Gastroesophageal sphincter (tissue), 4 donors: Measurements from ENCODE around the gene FGF5. TPM values are rescaled to one million over a fixed set of nuclear protein-coding genes. Genes with fewer than 3 reads are reported as not detected.

Experiments used
- ATAC-seq: fragments of 150-250 bp; one replicate; pipeline ENCODE4 v1.9.1; 2016; ENCODE audit warnings: mild to moderate bottlenecking, moderate library complexity
- H3K27ac ChIP-seq, 4 donors: fragments of 200-600 bp; sonication (generic) in 3 of 4; 1 replicate in 3 of 4; 2 replicates in 1 of 4; pipeline ENCODE4 v1.5.1; 2016 to 2019
- H3K27me3 ChIP-seq: fragments of 200-600 bp; sonication (generic); one replicate; pipeline ENCODE4 v1.5.1; 2019
- H3K36me3 ChIP-seq, 2 donors: fragments of 200-600 bp; sonication (generic); one replicate each; pipeline ENCODE4 v1.5.1; 2019; ENCODE audit warnings: control low read depth in 1 of 2
- H3K4me1 ChIP-seq, 3 donors: fragments of 200-600 bp; sonication (generic); 1 replicate in 2 of 3; 2 replicates in 1 of 3; pipeline ENCODE4 v1.5.1; 2016 to 2019; ENCODE audit warnings: control low read depth in 2 of 3
- H3K4me3 ChIP-seq, 2 donors: fragments of 200-600 bp; sonication (generic); one replicate each; pipeline ENCODE4 v1.5.1; 2019; ENCODE audit warnings: mild to moderate bottlenecking in 1 of 2, moderate library complexity in 1 of 2
- H3K9me3 ChIP-seq, 3 donors: fragments of 200-600 bp; sonication (generic); one replicate each; pipeline ENCODE4 v1.5.1; 2017 to 2019; ENCODE audit warnings: control low read depth in 2 of 3
- CTCF ChIP-seq, 4 experiments: fragments of 200-600 bp in 2 of 4; fragments of 450-650 bp in 2 of 4; sonication (generic) in 1 of 4; IDR thresholded peaks; one replicate each; pipeline ENCODE4 v1.5.1; 2017 to 2019; ENCODE audit warnings: antibody characterized with exemption in 4 of 4, mild to moderate bottlenecking in 2 of 4, moderate library complexity in 2 of 4
- EP300 ChIP-seq: sonication (generic); formaldehyde crosslinking; IDR thresholded peaks from one replicate; pipeline ENCODE4 v1.6.1; 2017; ENCODE audit warnings: antibody characterized with exemption, mild to moderate bottlenecking
- POLR2A ChIP-seq, 2 donors: fragments of 450-650 bp; IDR thresholded peaks; one replicate each; pipeline ENCODE4 v1.6.1; 2017; ENCODE audit warnings: antibody characterized with exemption in 2 of 2, mild to moderate bottlenecking in 2 of 2, moderate library complexity in 1 of 2
- POLR2AphosphoS5 ChIP-seq: sonication (generic); formaldehyde crosslinking; IDR thresholded peaks from one replicate; pipeline ENCODE4 v1.6.1; 2017; ENCODE audit warnings: antibody characterized with exemption
- WGBS, 2 donors: methylation state at CpG; one replicate each; pipeline ENCODE4 v1.1.5; 2018; ENCODE audit warnings: low coverage in 1 of 2; 5-methylcytosine and 5-hydroxymethylcytosine counted together
- total RNA-seq, 4 donors: library from RNA; depleted of rRNA; stranded (reverse); fragments of >200 nt; gene quantifications; one replicate each; pipeline ENCODE4 v1.1.0, GENCODE V29; 2016

Gene FGF5
- total RNA-seq, 4 donors from 2014 or later = 1.2 to 2.4 (median 2.0) TPM

- Histone ChIP-seq H3K27ac (no peak overlapping the region), H3K4me1 (no peaks in the 10 kb centered on the region), H3K36me3 (no peaks in the 10 kb centered on the region), H3K27me3 (peaks cover 14% of the 10 kb centered on the region), H3K4me3 (no peak overlapping the region), H3K9me3 (no peaks in the 10 kb centered on the region)
- no peak for ATAC-seq
- WGBS, 2 donors = 59 to 61% methylated on average over 4 of the region's 4 CpGs
- no peak for TF ChIP-seq POLR2AphosphoS5
- no peak for TF ChIP-seq EP300
- no peak for TF ChIP-seq POLR2A (IDR thresholded peaks at IDR 0.05)
- no peak for TF ChIP-seq CTCF (IDR thresholded peaks at IDR 0.05)
Observed at GRCh38 chr4:80259012-80259411, 7.5 kb upstream of the FGF5 start.

- H3K27me3 ChIP-seq = peaks cover 22% of the 10 kb centered on the region
- no peaks in the 10 kb centered on the region for H3K36me3 ChIP-seq
- no peak for ATAC-seq
- 88 to 96% methylated on average over 3 of the region's 3 CpGs for WGBS, 2 donors
- TF ChIP-seq POLR2A (IDR thresholded peaks at IDR 0.05) (no peak), EP300 (no peak), POLR2AphosphoS5 (no peak), CTCF (IDR thresholded peaks at IDR 0.05) (no peak)
- H3K4me3 ChIP-seq = no peak overlapping the region
- no peaks in the 10 kb centered on the region for H3K4me1 ChIP-seq
- no peak overlapping the region for H3K27ac ChIP-seq
- no peaks in the 10 kb centered on the region for H3K9me3 ChIP-seq
Observed at GRCh38 chr4:80259817-80260216, 6.6 kb upstream of the FGF5 start.

- peaks cover 42% of the 10 kb centered on the region for H3K27me3 ChIP-seq
- ATAC-seq = no peak
- 95% methylated on average over 2 of the region's 3 CpGs; no CpG with 5 or more reads in 1 of the 2 donors for WGBS, 2 donors
- H3K27ac ChIP-seq = no peak overlapping the region
- H3K36me3 ChIP-seq = no peaks in the 10 kb centered on the region
- H3K9me3 ChIP-seq = no peaks in the 10 kb centered on the region
- no peak for TF ChIP-seq CTCF (IDR thresholded peaks at IDR 0.05)
- TF ChIP-seq POLR2A (IDR thresholded peaks at IDR 0.05) = no peak
- no peak for TF ChIP-seq EP300
- no peak for TF ChIP-seq POLR2AphosphoS5
- no peak overlapping the region for H3K4me3 ChIP-seq
- H3K4me1 ChIP-seq = peaks cover 0 to 21% (median 2%) of the 10 kb centered on the region in 3 donors
Observed at GRCh38 chr4:80261989-80262600, 4.4 kb upstream of the FGF5 start.

- no peak for ATAC-seq
- 29 to 60% methylated on average over 14 to 21 of the region's 36 CpGs for WGBS, 2 donors
- TF ChIP-seq CTCF (IDR thresholded peaks at IDR 0.05) (no peak), POLR2A (IDR thresholded peaks at IDR 0.05) (no peak), EP300 (no peak), POLR2AphosphoS5 (no peak)
- Histone ChIP-seq H3K4me3 (no peak overlapping the region), H3K9me3 (no peaks in the 10 kb centered on the region), H3K27me3 (peaks cover 57% of the 10 kb centered on the region), H3K36me3 (no peaks in the 10 kb centered on the region), H3K4me1 (peaks cover 0 to 36% (median 8%) of the 10 kb centered on the region in 3 donors), H3K27ac (no peak overlapping the region)
Observed at GRCh38 chr4:80263541-80264351, 2.7 kb upstream of the FGF5 start.

- no peak for ATAC-seq
- Histone ChIP-seq H3K27ac (no peak overlapping the region), H3K4me1 (peaks cover 0 to 36% (median 8%) of the 10 kb centered on the region in 3 donors), H3K9me3 (no peaks in the 10 kb centered on the region), H3K4me3 (no peak overlapping the region), H3K36me3 (no peaks in the 10 kb centered on the region), H3K27me3 (peaks cover 58% of the 10 kb centered on the region)
- 33% methylated on average over 4 of the region's 4 CpGs; no CpG with 5 or more reads in 1 of the 2 donors for WGBS, 2 donors
- no peak for TF ChIP-seq CTCF (IDR thresholded peaks at IDR 0.05)
- no peak for TF ChIP-seq POLR2AphosphoS5
- no peak for TF ChIP-seq EP300
- no peak for TF ChIP-seq POLR2A (IDR thresholded peaks at IDR 0.05)
Observed at GRCh38 chr4:80264352-80264647, 2.2 kb upstream of the FGF5 start.
